H1 (cell line): ENCODE data around the gene CRYAB. TPM values are rescaled to one million over a fixed set of nuclear protein-coding genes. Genes with fewer than 3 reads are reported as not detected.

Experiments used
- ASH2L ChIP-seq: fragments of 200-600, 300-600 bp; sonication (generic); IDR thresholded peaks from one replicate; pipeline ENCODE4 v1.7.1; 2017; ENCODE audit warnings: low read length
- CBX8 ChIP-seq: fragments of 300-800, 300-1000 bp; sonication (generic); IDR thresholded peaks from 2 replicates; pipeline ENCODE4 v1.7.1; 2016; ENCODE audit warnings: low read depth, low read length, borderline replicate concordance
- CEBPB ChIP-seq: IDR thresholded peaks from 2 replicates; pipeline ENCODE4 v1.6.1; 2012; ENCODE audit warnings: low read depth, low read length
- CREB1 ChIP-seq: IDR thresholded peaks from 2 replicates; pipeline ENCODE4 v1.6.1; 2012; ENCODE audit warnings: inconsistent platforms
- HDAC2 ChIP-seq, 2 experiments: fragments of 300-600 bp in 1 of 2; sonication (generic) in 1 of 2; IDR thresholded peaks; 2 replicates each; pipeline ENCODE4 v1.6.1; 2011 to 2012; ENCODE audit warnings: low read depth in 2 of 2, low read length in 2 of 2, mild to moderate bottlenecking in 2 of 2, moderate library complexity in 2 of 2, borderline replicate concordance in 1 of 2, inconsistent platforms in 1 of 2
- HDAC6 ChIP-seq: IDR thresholded peaks from one replicate; pipeline ENCODE4 v1.7.1; 2012; ENCODE audit warnings: low read depth, mild to moderate bottlenecking, inconsistent platforms, low read length, moderate library complexity
- POLR2A ChIP-seq, 2 experiments: IDR thresholded peaks; 1 replicate in 1 of 2; 2 replicates in 1 of 2; pipeline ENCODE4 v1.6.1; 2011; ENCODE audit warnings: low read depth in 2 of 2, low read length in 2 of 2, mild to moderate bottlenecking in 2 of 2; ENCODE audit errors: control extremely low read depth in 1 of 2
- SIRT6 ChIP-seq: IDR thresholded peaks from one replicate; pipeline ENCODE4 v1.7.1; 2012; ENCODE audit warnings: low read length, inconsistent platforms
- SP4 ChIP-seq: IDR thresholded peaks from 2 replicates; pipeline ENCODE4 v1.6.1; 2012; ENCODE audit warnings: low read length, inconsistent platforms
- SRF ChIP-seq: IDR thresholded peaks from 2 replicates; pipeline ENCODE4 v1.6.1; 2011; ENCODE audit warnings: mild to moderate bottlenecking, low read depth, low read length, moderate library complexity
- TAF1 ChIP-seq: IDR thresholded peaks from 2 replicates; pipeline ENCODE4 v1.6.1; 2011; ENCODE audit warnings: mild to moderate bottlenecking, low read depth, low read length
- polyA plus RNA-seq, 7 experiments: library from polyadenylated mRNA; depleted of rRNA in 3 of 7; stranded (reverse) in 5 of 7; unstranded in 2 of 7; fragments of >200 nt in 5 of 7; fragments of 200-250 nt in 2 of 7; gene quantifications; 1 replicate in 5 of 7; 2 replicates in 1 of 7; 4 replicates in 1 of 7; pipeline versions ENCODE4 v1.2.1 to v1.2.3, GENCODE V29; 2011 to 2013; ENCODE audit warnings: missing spikeins in 2 of 7, mixed read lengths in 2 of 7
- total RNA-seq: library from RNA; stranded (reverse); fragmentation: NEBNext Ultra II Directional; extraction: Animal tissue kit (Norgen Biotek cat#: 25700); gene quantifications from 2 replicates; pipeline ENCODE4 v1.2.1, GENCODE V29; 2021
- TF ChIP-seq, protein P1 (sequence below): IDR thresholded peaks from 2 replicates; pipeline ENCODE4 v1.6.1; 2011; ENCODE audit warnings: low read depth, mild to moderate bottlenecking, low read length; ENCODE audit not compliant: insufficient read depth

CRYAB gene
- total and polyA plus RNA-seq, 2 of the 8 experiments (the other 6 are each of a cell fraction or from before 2014, with no cell fraction given), result 1.9 to 2.0 TPM

DNA sequence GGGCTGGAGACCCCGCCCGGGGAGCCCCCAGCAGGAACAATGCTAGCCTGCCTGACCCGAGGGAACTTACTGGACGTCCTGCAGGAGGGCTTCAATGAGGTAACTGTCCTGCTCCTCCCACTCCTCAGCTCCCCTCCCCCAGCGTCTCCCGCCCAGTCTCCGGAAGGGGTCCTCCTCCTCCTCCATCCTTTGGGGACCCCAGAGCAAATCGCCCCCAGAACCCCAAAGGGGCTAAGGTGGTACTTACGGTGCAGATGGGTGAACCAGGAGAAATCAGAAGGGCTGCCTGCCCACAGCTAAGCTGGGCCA is 25.8 kb upstream of the CRYAB start (continued):
- TF ChIP-seq SIRT6 (no peak), CEBPB (no peak), SRF (no peak), ASH2L (peak; percentile 27), SP4 (no peak), CBX8 (no peak), TAF1 (0 out of 2 replicates have a peak, but pooled peaks have one; percentile 52), CREB1 (no peak), HDAC6 (no peak), HDAC2 (IDR thresholded peaks at IDR 0.05; ENCODE audit: borderline replicate concordance in 1 of 2, low read depth in 2 of 2, low read length in 2 of 2) (no peak), POLR2A (IDR thresholded peaks at IDR 0.05; ENCODE audit: control extremely low read depth in 1 of 2, low read depth in 2 of 2, low read length in 2 of 2) (0 out of 3 replicates have a peak, but pooled peaks of 1 of the 2 experiments have one; percentile 53)
- TF ChIP-seq, protein P1, sequence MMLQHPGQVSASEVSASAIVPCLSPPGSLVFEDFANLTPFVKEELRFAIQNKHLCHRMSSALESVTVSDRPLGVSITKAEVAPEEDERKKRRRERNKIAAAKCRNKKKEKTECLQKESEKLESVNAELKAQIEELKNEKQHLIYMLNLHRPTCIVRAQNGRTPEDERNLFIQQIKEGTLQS, result no peak
